DOHH2 (cell line): ENCODE measurements around the gene RARB.

Experiments used
- EZH2phosphoT487 ChIP-seq: fragments of 200-600 bp; sonication (generic); IDR thresholded peaks from 2 replicates; pipeline ENCODE4 v1.6.1; 2017; ENCODE audit warnings: borderline replicate concordance, mild to moderate bottlenecking, antibody characterized with exemption, low read length, moderate library complexity, mixed read lengths
- TF ChIP-seq, protein P1 (sequence below): fragments of 200-600 bp; sonication (generic); IDR thresholded peaks from one replicate; pipeline ENCODE4 v1.5.1; 2014; ENCODE audit warnings: antibody characterized with exemption, mild to moderate bottlenecking, low read depth, low read length; ENCODE audit not compliant: poor library complexity, severe bottlenecking

DNA sequence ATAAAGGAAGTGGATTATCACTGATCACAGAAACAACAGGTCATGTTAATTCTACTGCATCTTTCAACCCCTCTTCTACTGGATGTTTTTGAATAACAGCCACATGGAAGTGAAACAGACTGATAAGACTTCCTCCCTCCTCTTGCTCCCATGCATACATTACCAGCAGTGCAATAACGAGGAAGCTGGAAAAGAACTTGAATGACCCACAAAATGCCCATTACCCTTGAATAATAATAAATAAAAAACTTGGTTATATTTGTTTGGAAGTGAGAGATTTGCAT lies 51.6 kb downstream of the RARB start:
- TF ChIP-seq, protein P1, sequence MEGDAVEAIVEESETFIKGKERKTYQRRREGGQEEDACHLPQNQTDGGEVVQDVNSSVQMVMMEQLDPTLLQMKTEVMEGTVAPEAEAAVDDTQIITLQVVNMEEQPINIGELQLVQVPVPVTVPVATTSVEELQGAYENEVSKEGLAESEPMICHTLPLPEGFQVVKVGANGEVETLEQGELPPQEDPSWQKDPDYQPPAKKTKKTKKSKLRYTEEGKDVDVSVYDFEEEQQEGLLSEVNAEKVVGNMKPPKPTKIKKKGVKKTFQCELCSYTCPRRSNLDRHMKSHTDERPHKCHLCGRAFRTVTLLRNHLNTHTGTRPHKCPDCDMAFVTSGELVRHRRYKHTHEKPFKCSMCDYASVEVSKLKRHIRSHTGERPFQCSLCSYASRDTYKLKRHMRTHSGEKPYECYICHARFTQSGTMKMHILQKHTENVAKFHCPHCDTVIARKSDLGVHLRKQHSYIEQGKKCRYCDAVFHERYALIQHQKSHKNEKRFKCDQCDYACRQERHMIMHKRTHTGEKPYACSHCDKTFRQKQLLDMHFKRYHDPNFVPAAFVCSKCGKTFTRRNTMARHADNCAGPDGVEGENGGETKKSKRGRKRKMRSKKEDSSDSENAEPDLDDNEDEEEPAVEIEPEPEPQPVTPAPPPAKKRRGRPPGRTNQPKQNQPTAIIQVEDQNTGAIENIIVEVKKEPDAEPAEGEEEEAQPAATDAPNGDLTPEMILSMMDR: no peak
- TF ChIP-seq EZH2phosphoT487: no peak
